Stomach (tissue), 4 donors: Measurements from ENCODE around the gene RRAS2.
"Not testable (repeated sequence)": the region's sequence is repeated elsewhere in the genome, so short reads cannot be mapped to it uniquely, and the experiment has no call there.

Experiments
- EP300 ChIP-seq: sonication (generic); formaldehyde crosslinking; IDR thresholded peaks from one replicate; pipeline ENCODE4 v1.6.1; 2017; ENCODE audit warnings: antibody characterized with exemption
- POLR2A ChIP-seq, 4 donors: fragments of 450-650 bp; IDR thresholded peaks; one replicate each; pipeline ENCODE4 v1.6.1; 2016; ENCODE audit warnings: antibody characterized with exemption in 4 of 4, control low read depth in 2 of 4, mild to moderate bottlenecking in 1 of 4, moderate library complexity in 1 of 4
- TF ChIP-seq, protein P1 (sequence below), 7 experiments: fragments of 450-650 bp in 4 of 7; fragments of 200-600 bp in 3 of 7; sonication (generic) in 3 of 7; IDR thresholded peaks; one replicate each; pipeline ENCODE4 v1.5.1; 2016 to 2019; ENCODE audit warnings: antibody characterized with exemption in 7 of 7, control low read depth in 2 of 7, mild to moderate bottlenecking in 1 of 7

- not testable (repeated sequence) for TF ChIP-seq EP300; POLR2A (IDR thresholded peaks at IDR 0.05)
- TF ChIP-seq, protein P1, sequence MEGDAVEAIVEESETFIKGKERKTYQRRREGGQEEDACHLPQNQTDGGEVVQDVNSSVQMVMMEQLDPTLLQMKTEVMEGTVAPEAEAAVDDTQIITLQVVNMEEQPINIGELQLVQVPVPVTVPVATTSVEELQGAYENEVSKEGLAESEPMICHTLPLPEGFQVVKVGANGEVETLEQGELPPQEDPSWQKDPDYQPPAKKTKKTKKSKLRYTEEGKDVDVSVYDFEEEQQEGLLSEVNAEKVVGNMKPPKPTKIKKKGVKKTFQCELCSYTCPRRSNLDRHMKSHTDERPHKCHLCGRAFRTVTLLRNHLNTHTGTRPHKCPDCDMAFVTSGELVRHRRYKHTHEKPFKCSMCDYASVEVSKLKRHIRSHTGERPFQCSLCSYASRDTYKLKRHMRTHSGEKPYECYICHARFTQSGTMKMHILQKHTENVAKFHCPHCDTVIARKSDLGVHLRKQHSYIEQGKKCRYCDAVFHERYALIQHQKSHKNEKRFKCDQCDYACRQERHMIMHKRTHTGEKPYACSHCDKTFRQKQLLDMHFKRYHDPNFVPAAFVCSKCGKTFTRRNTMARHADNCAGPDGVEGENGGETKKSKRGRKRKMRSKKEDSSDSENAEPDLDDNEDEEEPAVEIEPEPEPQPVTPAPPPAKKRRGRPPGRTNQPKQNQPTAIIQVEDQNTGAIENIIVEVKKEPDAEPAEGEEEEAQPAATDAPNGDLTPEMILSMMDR (IDR thresholded peaks at IDR 0.05) = not testable (repeated sequence)
These were observed 4.4 kb downstream of the RRAS2 start for GRCh38 chr11:14354604-14355003.
